GM23338 (cell line): ENCODE measurements around the gene MSMB. TPM values are rescaled to one million over a fixed set of nuclear protein-coding genes. Genes with fewer than 3 reads are reported as not detected.
A peak's percentile ranks its signal among the peaks of the same experiment; 100 is the strongest.

ENCODE experiments used
- ATAC-seq: fragments of 200-7000 bp; cut with Tn5 transposase; 3 replicates; pipeline ENCODE4 v1.9.1; 2020
- DNase-seq: peaks from one replicate; pipeline ENCODE4 v3.0.0-alpha.2; 2015; ENCODE audit warnings: low spot score
- H2AFZ ChIP-seq: fragments of 200-600 bp; sonication (generic); 2 replicates; pipeline ENCODE4 v1.8.0; 2016; ENCODE audit warnings: antibody characterized with exemption, mild to moderate bottlenecking, moderate library complexity
- H3F3A ChIP-seq: fragments of 200-600 bp; sonication (generic); replicated peaks from 2 replicates; pipeline ENCODE4 v1.8.0; 2017; ENCODE audit warnings: antibody characterized with exemption, mixed run types, low read depth
- H3K27ac ChIP-seq: fragments of 200-600 bp; sonication (generic); 2 replicates; pipeline ENCODE4 v1.6.1; 2016; ENCODE audit warnings: low read depth
- H3K27me3 ChIP-seq: fragments of 200-600 bp; sonication (generic); 2 replicates; pipeline ENCODE4 v1.8.0; 2016; ENCODE audit warnings: mild to moderate bottlenecking, mixed run types, moderate library complexity; ENCODE audit not compliant: insufficient read depth
- H3K36me3 ChIP-seq: fragments of 200-600 bp; sonication (generic); 2 replicates; pipeline ENCODE4 v1.8.0; 2016; ENCODE audit warnings: mild to moderate bottlenecking; ENCODE audit not compliant: insufficient read depth
- H3K4me1 ChIP-seq: fragments of 200-600 bp; sonication (generic); 2 replicates; pipeline ENCODE4 v1.8.0; 2016; ENCODE audit warnings: mild to moderate bottlenecking, moderate library complexity; ENCODE audit not compliant: insufficient read depth
- H3K4me2 ChIP-seq: fragments of 200-600 bp; sonication (generic); 2 replicates; pipeline ENCODE4 v1.7.1; 2017; ENCODE audit warnings: mixed run types
- H3K4me3 ChIP-seq: fragments of 200-600 bp; sonication (generic); 2 replicates; pipeline ENCODE4 v1.6.1; 2016; ENCODE audit warnings: mixed run types
- H3K79me2 ChIP-seq: fragments of 200-600 bp; sonication (generic); replicated peaks from 2 replicates; pipeline ENCODE4 v1.8.0; 2017; ENCODE audit warnings: mild to moderate bottlenecking; ENCODE audit not compliant: insufficient read depth
- H3K9me2 ChIP-seq: fragments of 200-600 bp; sonication (generic); 2 replicates; pipeline ENCODE4 v1.8.0; 2017; ENCODE audit not compliant: insufficient read depth
- H4K20me1 ChIP-seq: fragments of 200-600 bp; sonication (generic); replicated peaks from 2 replicates; pipeline ENCODE4 v1.8.0; 2017; ENCODE audit warnings: mild to moderate bottlenecking; ENCODE audit not compliant: insufficient read depth
- H3K27ac Mint-ChIP-seq: 2 replicates; pipeline ENCODE4 v1.8.0; 2020; ENCODE audit warnings: inconsistent platforms, mild to moderate bottlenecking, moderate library complexity, mixed read lengths
- H3K27me3 Mint-ChIP-seq: 3 replicates; pipeline ENCODE4 v1.8.0; 2022; ENCODE audit warnings: low read depth, mild to moderate bottlenecking, moderate library complexity, mixed read lengths, inconsistent platforms; ENCODE audit not compliant: insufficient read depth, poor library complexity
- H3K36me3 Mint-ChIP-seq: 3 replicates; pipeline ENCODE4 v1.8.0; 2021; ENCODE audit warnings: low read depth, mild to moderate bottlenecking, inconsistent platforms, moderate library complexity, mixed read lengths
- H3K4me1 Mint-ChIP-seq: 3 replicates; pipeline ENCODE4 v1.8.0; 2020; ENCODE audit warnings: mild to moderate bottlenecking, inconsistent platforms, mixed read lengths
- H3K4me3 Mint-ChIP-seq: 3 replicates; pipeline ENCODE4 v1.8.0; 2021; ENCODE audit warnings: moderate library complexity, mild to moderate bottlenecking, inconsistent platforms, mixed read lengths
- H3K9me3 Mint-ChIP-seq: 3 replicates; pipeline ENCODE4 v1.8.0; 2020; ENCODE audit warnings: moderate library complexity, mild to moderate bottlenecking, inconsistent platforms, mixed read lengths
- CREB1 ChIP-seq: fragments of 250-450 bp; sonication (Bioruptor Pico); IDR thresholded peaks from 2 replicates; pipeline ENCODE4 v1.5.0; 2020; ENCODE audit warnings: low read depth, mild to moderate bottlenecking, moderate library complexity
- EZH2phosphoT487 ChIP-seq: fragments of 200-600 bp; sonication (generic); IDR thresholded peaks from one replicate; pipeline ENCODE4 v1.8.1; 2018; ENCODE audit warnings: antibody characterized with exemption; ENCODE audit not compliant: unreplicated experiment
- JUNB ChIP-seq: IDR thresholded peaks from one replicate; pipeline ENCODE4 v1.6.1; 2016; ENCODE audit warnings: antibody characterized with exemption; ENCODE audit not compliant: unreplicated experiment
- POLR2AphosphoS5 ChIP-seq: IDR thresholded peaks from 2 replicates; pipeline ENCODE4 v1.6.1; 2016; ENCODE audit warnings: antibody characterized with exemption, low read depth
- STAT1 ChIP-seq: IDR thresholded peaks from one replicate; pipeline ENCODE4 v1.6.1; 2016; ENCODE audit warnings: antibody characterized with exemption; ENCODE audit not compliant: unreplicated experiment
- long read RNA-seq: library from polyadenylated mRNA; unstranded; transcript quantifications from one replicate; pipeline ENCODE4 v2.0.0, GENCODE V29; 2020; ENCODE audit not compliant: unreplicated experiment
- polyA plus RNA-seq: library from polyadenylated mRNA; unstranded; fragments of >200 nt; fragmentation: Nextera tagmentation; extraction: Ambion mirVana; gene quantifications from 2 replicates; pipeline ENCODE4 v1.2.1, GENCODE V29; 2016
- total RNA-seq: library from RNA; depleted of rRNA; stranded (reverse); fragments of >200 nt; shearing (Covaris generic); gene quantifications from 2 replicates; pipeline ENCODE4 v1.2.3, GENCODE V29; 2014; rRNA removed
- TF ChIP-seq, protein P1 (sequence below), 2 experiments: fragments of 200-600 bp in 1 of 2; sonication (generic) in 1 of 2; conservative IDR thresholded peaks; 2 replicates each; pipeline versions ENCODE4 v1.5.1 to v1.6.1; 2016 to 2017; ENCODE audit warnings: antibody characterized with exemption in 2 of 2, low read depth in 2 of 2, mild to moderate bottlenecking in 2 of 2, moderate library complexity in 1 of 2
- TF ChIP-seq, protein P2 (sequence below): IDR thresholded peaks from one replicate; pipeline ENCODE4 v1.6.1; 2018; ENCODE audit warnings: antibody characterized with exemption; ENCODE audit not compliant: unreplicated experiment
- TF ChIP-seq, protein P3 (sequence below): IDR thresholded peaks from 2 replicates; pipeline ENCODE4 v1.6.1; 2016; ENCODE audit warnings: antibody characterized with exemption

MSMB gene, protein sequence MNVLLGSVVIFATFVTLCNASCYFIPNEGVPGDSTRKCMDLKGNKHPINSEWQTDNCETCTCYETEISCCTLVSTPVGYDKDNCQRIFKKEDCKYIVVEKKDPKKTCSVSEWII
- total RNA-seq (not detected in 2 replicates), polyA plus RNA-seq (not detected in 2 replicates)
- long read RNA-seq = 0 reads

DNA sequence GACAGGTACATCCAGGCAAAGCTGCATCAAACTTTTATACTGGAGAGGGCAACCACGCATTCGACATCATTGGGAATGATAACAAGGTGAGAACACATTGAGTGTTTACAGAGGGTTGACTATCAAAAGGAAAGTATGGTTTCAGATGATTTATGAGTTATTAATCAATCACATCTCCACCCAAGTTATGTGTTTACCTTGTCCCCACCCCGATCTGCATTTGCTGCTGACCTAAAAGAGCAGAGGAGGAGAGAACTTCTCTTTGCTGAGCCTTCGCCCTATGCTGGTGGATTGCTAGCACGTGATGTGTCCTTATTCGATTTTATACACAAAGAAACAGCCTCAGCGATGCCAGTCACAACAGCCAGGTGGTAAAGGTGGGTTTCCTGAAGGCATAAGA lies at the start of gene MSMB:
Gene MSMB (minus strand): TSS at position 9 of the 400 bp plus-strand sequence. CDS start 32 bp downstream, outside the sequence.
- Histone ChIP-seq H3K9me2 (no peaks in the 10 kb centered on the region), H4K20me1 (no peaks in the 10 kb centered on the region), H3K27me3 (no peaks in the 10 kb centered on the region), H3K36me3 (no peaks in the 10 kb centered on the region), H3K4me3 (no peak within 1 kb of the TSS), H3F3A (no peaks in the 10 kb centered on the region), H3K4me2 (no peak within 1 kb of the TSS), H2AFZ (no peak within 1 kb of the TSS), H3K27ac (no peak within 1 kb of the TSS), H3K79me2 (no peaks in the 10 kb centered on the region), H3K4me1 (no peaks in the 10 kb centered on the region)
- TF ChIP-seq CREB1 (CRISPR knock-in tag) = no peak
- Mint-ChIP-seq H3K36me3 (no peaks in the 10 kb centered on the region), H3K27me3 (peaks cover 5% of the 10 kb centered on the region), H3K27ac (no peak within 1 kb of the TSS), H3K4me3 (no peak within 1 kb of the TSS), H3K4me1 (peaks cover 7% of the 10 kb centered on the region), H3K9me3 (no peaks in the 10 kb centered on the region)
- no peak for ATAC-seq
- DNase-seq = no peak

DNA sequence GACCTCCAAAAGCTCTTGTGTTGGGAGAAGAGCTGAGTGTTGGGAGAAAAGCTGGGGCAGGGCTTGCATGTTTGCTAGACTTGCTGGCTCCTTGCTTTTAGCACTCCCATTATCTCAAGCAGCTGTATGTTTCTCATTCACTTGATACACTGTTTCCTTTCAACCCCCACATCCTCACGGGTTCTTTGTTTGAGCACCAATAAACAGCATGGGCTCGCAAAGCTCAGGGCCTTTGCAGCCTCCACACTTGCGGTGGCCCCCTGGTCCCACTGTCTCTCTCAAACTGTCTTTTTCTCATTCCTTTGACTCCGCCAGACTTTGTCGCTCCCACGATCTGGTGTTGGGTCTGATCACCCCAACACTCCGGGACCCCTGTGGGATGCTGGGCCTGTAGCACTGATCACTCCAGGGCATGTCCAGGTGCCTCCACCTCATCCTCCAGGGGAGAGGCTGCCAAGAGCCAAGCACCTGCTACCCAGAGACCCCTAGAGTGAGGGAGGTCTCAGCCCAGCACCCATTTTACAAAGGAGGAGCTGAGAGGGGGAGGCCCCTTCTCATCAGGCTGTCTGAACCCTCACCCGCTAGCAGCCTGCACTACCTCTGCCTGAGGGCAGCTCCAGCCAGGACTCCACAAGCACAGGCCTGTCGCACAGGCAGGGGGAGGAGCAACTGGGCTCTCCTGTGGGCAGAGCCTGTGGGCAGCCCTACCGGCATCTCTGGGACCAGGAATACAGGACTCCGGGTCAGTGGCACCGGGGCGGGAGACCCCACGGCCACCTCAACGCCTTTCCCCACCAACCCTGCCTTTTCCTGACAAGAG lies 49.1 kb upstream of the MSMB start:
- no peaks in the 10 kb centered on the region for H4K20me1 ChIP-seq
- H3K4me1 ChIP-seq = no peaks in the 10 kb centered on the region
- no peak for DNase-seq
- H3K36me3 ChIP-seq = no peaks in the 10 kb centered on the region
- no peaks in the 10 kb centered on the region for H3F3A ChIP-seq
- no peaks in the 10 kb centered on the region for H3K9me3 Mint-ChIP-seq
- peaks cover 20% of the 10 kb centered on the region for H3K4me1 Mint-ChIP-seq
- no peaks in the 10 kb centered on the region for H3K9me2 ChIP-seq
- H3K36me3 Mint-ChIP-seq = no peaks in the 10 kb centered on the region
- H3K27ac Mint-ChIP-seq = no peak overlapping the region
- peak; percentile 40 for ATAC-seq
- H3K79me2 ChIP-seq = no peaks in the 10 kb centered on the region
- H3K4me3 ChIP-seq = no peak overlapping the region
- H3K4me2 ChIP-seq = no peak overlapping the region
- H3K4me3 Mint-ChIP-seq = no peak overlapping the region
- H3K27me3 ChIP-seq = no peaks in the 10 kb centered on the region
- H2AFZ ChIP-seq = peak overlapping the region; percentile 38
- no peak overlapping the region for H3K27ac ChIP-seq
- H3K27me3 Mint-ChIP-seq = peaks cover 6% of the 10 kb centered on the region
- TF ChIP-seq POLR2AphosphoS5 = no peak
- TF ChIP-seq CREB1 (CRISPR knock-in tag) = no peak
- TF ChIP-seq STAT1 = no peak
- TF ChIP-seq, protein P1, sequence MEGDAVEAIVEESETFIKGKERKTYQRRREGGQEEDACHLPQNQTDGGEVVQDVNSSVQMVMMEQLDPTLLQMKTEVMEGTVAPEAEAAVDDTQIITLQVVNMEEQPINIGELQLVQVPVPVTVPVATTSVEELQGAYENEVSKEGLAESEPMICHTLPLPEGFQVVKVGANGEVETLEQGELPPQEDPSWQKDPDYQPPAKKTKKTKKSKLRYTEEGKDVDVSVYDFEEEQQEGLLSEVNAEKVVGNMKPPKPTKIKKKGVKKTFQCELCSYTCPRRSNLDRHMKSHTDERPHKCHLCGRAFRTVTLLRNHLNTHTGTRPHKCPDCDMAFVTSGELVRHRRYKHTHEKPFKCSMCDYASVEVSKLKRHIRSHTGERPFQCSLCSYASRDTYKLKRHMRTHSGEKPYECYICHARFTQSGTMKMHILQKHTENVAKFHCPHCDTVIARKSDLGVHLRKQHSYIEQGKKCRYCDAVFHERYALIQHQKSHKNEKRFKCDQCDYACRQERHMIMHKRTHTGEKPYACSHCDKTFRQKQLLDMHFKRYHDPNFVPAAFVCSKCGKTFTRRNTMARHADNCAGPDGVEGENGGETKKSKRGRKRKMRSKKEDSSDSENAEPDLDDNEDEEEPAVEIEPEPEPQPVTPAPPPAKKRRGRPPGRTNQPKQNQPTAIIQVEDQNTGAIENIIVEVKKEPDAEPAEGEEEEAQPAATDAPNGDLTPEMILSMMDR (conservative IDR thresholded peaks at IDR 0.05; ENCODE audit: low read depth in 2 of 2) = no peak
- no peak for TF ChIP-seq EZH2phosphoT487
- TF ChIP-seq, protein P2, sequence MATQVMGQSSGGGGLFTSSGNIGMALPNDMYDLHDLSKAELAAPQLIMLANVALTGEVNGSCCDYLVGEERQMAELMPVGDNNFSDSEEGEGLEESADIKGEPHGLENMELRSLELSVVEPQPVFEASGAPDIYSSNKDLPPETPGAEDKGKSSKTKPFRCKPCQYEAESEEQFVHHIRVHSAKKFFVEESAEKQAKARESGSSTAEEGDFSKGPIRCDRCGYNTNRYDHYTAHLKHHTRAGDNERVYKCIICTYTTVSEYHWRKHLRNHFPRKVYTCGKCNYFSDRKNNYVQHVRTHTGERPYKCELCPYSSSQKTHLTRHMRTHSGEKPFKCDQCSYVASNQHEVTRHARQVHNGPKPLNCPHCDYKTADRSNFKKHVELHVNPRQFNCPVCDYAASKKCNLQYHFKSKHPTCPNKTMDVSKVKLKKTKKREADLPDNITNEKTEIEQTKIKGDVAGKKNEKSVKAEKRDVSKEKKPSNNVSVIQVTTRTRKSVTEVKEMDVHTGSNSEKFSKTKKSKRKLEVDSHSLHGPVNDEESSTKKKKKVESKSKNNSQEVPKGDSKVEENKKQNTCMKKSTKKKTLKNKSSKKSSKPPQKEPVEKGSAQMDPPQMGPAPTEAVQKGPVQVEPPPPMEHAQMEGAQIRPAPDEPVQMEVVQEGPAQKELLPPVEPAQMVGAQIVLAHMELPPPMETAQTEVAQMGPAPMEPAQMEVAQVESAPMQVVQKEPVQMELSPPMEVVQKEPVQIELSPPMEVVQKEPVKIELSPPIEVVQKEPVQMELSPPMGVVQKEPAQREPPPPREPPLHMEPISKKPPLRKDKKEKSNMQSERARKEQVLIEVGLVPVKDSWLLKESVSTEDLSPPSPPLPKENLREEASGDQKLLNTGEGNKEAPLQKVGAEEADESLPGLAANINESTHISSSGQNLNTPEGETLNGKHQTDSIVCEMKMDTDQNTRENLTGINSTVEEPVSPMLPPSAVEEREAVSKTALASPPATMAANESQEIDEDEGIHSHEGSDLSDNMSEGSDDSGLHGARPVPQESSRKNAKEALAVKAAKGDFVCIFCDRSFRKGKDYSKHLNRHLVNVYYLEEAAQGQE = no peak
- TF ChIP-seq JUNB = no peak
- TF ChIP-seq, protein P3, sequence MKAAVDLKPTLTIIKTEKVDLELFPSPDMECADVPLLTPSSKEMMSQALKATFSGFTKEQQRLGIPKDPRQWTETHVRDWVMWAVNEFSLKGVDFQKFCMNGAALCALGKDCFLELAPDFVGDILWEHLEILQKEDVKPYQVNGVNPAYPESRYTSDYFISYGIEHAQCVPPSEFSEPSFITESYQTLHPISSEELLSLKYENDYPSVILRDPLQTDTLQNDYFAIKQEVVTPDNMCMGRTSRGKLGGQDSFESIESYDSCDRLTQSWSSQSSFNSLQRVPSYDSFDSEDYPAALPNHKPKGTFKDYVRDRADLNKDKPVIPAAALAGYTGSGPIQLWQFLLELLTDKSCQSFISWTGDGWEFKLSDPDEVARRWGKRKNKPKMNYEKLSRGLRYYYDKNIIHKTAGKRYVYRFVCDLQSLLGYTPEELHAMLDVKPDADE = no peak
